CD4-positive, CD25-positive, alpha-beta regulatory T cell (primary cell): ENCODE results near the gene MCRS1. TPM values are rescaled to one million over a fixed set of nuclear protein-coding genes. Genes with fewer than 3 reads are reported as not detected.

ENCODE experiments used
- ATAC-seq, 2 donors: fragments of 150-1000 bp; cut with Tn5 transposase; one replicate each; pipeline ENCODE4 v1.10.0; 2021; ENCODE audit warnings: low read depth in 2 of 2, moderate number of reproducible peaks in 2 of 2, moderate library complexity in 1 of 2
- DNase-seq, 3 donors: peaks; one replicate each; pipeline versions ENCODE4 v3.0.0 to v3.0.0-alpha.2; 2012 to 2022; ENCODE audit warnings: mixed read lengths in 1 of 3
- H3K27ac ChIP-seq: one replicate; pipeline ENCODE4 v1.7.0; 2013; ENCODE audit warnings: mild to moderate bottlenecking, low read length; ENCODE audit not compliant: insufficient read depth, poor library complexity, severe bottlenecking
- H3K27me3 ChIP-seq: one replicate; pipeline ENCODE4 v1.7.0; 2013; ENCODE audit warnings: low read length; ENCODE audit not compliant: control insufficient read depth, insufficient read depth
- H3K36me3 ChIP-seq: one replicate; pipeline ENCODE4 v1.7.0; 2013; ENCODE audit warnings: mild to moderate bottlenecking, low read length, moderate library complexity; ENCODE audit not compliant: control insufficient read depth, insufficient read depth
- H3K4me1 ChIP-seq: 2 replicates; pipeline ENCODE4 v1.7.0; 2013; ENCODE audit warnings: mild to moderate bottlenecking, low read length; ENCODE audit not compliant: insufficient read depth, control insufficient read depth, poor library complexity, severe bottlenecking
- H3K4me3 ChIP-seq: one replicate; pipeline ENCODE4 v1.7.0; 2013; ENCODE audit warnings: low read depth, mild to moderate bottlenecking, low read length, moderate library complexity
- H3K9me3 ChIP-seq, 2 experiments: 1 replicate in 1 of 2; 2 replicates in 1 of 2; pipeline ENCODE4 v1.7.0; 2013; ENCODE audit warnings: low read length in 2 of 2, mild to moderate bottlenecking in 1 of 2, moderate library complexity in 1 of 2; ENCODE audit not compliant: control insufficient read depth in 2 of 2
- H3K27ac Mint-ChIP-seq, 3 donors: one replicate each; pipeline ENCODE4 v1.8.0; 2020 to 2022; ENCODE audit warnings: mild to moderate bottlenecking in 3 of 3, mixed read lengths in 3 of 3, moderate library complexity in 2 of 3
- H3K27me3 Mint-ChIP-seq: one replicate; pipeline ENCODE4 v1.8.0; 2022; ENCODE audit warnings: mild to moderate bottlenecking, mixed read lengths
- H3K36me3 Mint-ChIP-seq: one replicate; pipeline ENCODE4 v1.8.0; 2020; ENCODE audit warnings: mixed read lengths
- H3K4me1 Mint-ChIP-seq, 4 donors: one replicate each; pipeline ENCODE4 v1.8.0; 2020 to 2022; ENCODE audit warnings: mixed read lengths in 4 of 4, mild to moderate bottlenecking in 1 of 4
- H3K4me3 Mint-ChIP-seq, 4 donors: one replicate each; pipeline ENCODE4 v1.8.0; 2020 to 2022; ENCODE audit warnings: mild to moderate bottlenecking in 4 of 4, mixed read lengths in 4 of 4, moderate library complexity in 3 of 4
- H3K9me3 Mint-ChIP-seq, 7 donors: one replicate each; pipeline ENCODE4 v1.8.0; 2020 to 2022; ENCODE audit warnings: mixed read lengths in 7 of 7, mild to moderate bottlenecking in 3 of 7, moderate library complexity in 2 of 7
- polyA plus RNA-seq, 4 donors: library from polyadenylated mRNA; unstranded; fragments of 300-500 nt; fragmentation: Illumina TruSeq; gene quantifications; one replicate each; pipeline ENCODE4 v1.2.3, GENCODE V29; 2021
- total RNA-seq: library from RNA; stranded (reverse); gene quantifications from one replicate; pipeline ENCODE4 v1.2.3, GENCODE V29; 2022

Gene MCRS1
- total and polyA plus RNA-seq, 5 donors from 2014 or later: 62.8 to 81.0 (median 72.7) TPM

DNA sequence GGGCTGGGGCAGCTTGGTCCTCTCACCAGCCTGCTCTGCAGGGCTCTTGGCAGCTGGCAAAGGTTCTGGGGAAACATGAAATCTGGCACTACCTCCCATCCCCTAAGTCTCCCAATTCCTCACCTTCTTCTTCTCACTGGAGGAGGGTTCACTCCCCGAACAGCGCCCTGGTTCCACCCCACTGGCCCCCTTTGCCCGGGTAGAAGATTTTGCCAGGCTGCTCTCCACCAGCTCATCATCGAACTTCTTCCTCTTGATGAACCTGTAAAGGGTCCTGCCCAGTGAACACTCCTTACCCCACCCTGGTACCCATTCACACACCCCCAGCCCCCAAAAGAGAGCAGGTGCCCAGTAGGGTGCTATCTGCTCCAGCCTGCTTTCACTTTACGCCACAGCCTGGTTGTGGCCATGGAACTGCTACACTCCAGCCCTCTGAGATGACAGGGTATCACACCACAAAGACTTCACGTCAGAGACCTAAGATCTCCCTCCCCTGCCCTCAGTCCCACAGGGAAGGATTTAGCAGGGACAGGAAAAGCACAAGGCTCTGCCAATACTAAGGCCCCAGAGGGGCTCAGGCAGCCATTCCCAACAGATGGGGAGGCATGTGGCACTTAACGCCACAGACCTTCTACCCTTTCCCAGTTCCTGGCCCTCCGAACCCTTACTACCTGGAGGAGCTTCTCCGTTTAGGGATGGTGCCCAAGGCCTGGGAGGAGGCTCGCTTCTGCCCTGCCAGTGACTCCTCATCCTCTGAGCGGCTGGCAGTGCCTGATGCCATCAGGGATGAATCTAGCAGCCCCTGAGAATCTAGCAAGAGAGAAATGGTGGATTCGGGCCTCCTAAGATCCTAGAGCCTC is 2.3 kb downstream of the MCRS1 start:
- no peak overlapping the region for H3K4me3 ChIP-seq
- H3K27me3 ChIP-seq: no peaks in the 10 kb centered on the region
- no peak for DNase-seq
- H3K36me3 ChIP-seq: peaks cover 39% of the 10 kb centered on the region
- Mint-ChIP-seq H3K36me3 (peaks cover 24% of the 10 kb centered on the region), H3K27me3 (no peaks in the 10 kb centered on the region), H3K27ac (peak overlapping the region in 2 of 3 donors; percentile 17 to 48), H3K4me3 (peak overlapping the region; percentile 38 to 78 (median 55)), H3K4me1 (peaks cover 12 to 65% (median 37%) of the 10 kb centered on the region in 4 donors), H3K9me3 (no peaks in the 10 kb centered on the region)
- no peaks in the 10 kb centered on the region for H3K9me3 ChIP-seq
- no peak overlapping the region for H3K27ac ChIP-seq
- ATAC-seq: no peak
- peaks cover 53% of the 10 kb centered on the region for H3K4me1 ChIP-seq

DNA sequence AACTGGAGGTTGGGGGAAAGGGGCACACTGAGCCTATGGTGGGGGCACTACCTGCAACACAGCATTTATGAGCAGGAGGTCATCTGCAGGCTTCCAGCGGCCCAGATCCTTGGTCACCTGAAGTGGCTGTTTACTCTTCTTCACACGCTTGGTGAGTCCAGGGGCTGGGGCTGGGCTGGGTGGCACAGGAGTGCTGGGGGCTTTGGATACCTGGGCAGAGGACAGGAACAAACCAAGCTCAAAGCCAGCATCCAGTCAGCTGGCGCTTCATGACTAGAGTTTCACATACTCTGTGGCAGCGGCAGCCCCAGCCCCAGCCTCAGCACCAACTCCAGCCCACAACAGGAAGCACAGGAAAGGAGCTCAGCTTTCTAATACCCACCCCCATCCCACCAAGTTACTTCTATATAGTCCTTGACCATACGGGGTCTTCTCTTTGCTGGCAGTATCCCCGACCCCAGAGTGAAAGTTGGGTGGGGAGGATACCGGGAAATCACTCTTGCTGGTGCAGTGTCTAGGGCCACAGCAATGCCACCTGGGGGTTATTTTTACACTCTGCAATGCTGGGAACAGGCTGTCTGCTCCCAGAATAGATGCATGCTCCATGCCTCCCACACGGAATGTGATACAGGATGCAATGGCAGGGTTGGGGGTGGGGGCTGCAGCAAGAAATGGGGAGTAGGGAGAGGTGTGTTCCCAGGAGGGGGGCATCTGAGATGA is 3.1 kb downstream of the MCRS1 start:
- no peak for ATAC-seq
- peaks cover 47% of the 10 kb centered on the region for H3K36me3 ChIP-seq
- no peaks in the 10 kb centered on the region for H3K27me3 ChIP-seq
- no peaks in the 10 kb centered on the region for H3K9me3 ChIP-seq
- H3K4me3 ChIP-seq: no peak overlapping the region
- peak overlapping the region in 3 of 4 donors; percentile 49 to 71 (median 68) for H3K4me3 Mint-ChIP-seq
- H3K36me3 Mint-ChIP-seq: peaks cover 25% of the 10 kb centered on the region
- no peak overlapping the region for H3K27ac ChIP-seq
- peak overlapping the region in 1 of 3 donors; percentile 48 for H3K27ac Mint-ChIP-seq
- H3K4me1 Mint-ChIP-seq: peaks cover 12 to 58% (median 33%) of the 10 kb centered on the region in 4 donors
- no peaks in the 10 kb centered on the region for H3K9me3 Mint-ChIP-seq
- peak in 1 of 3 donors; percentile 31 for DNase-seq
- peaks cover 51% of the 10 kb centered on the region for H3K4me1 ChIP-seq
- no peaks in the 10 kb centered on the region for H3K27me3 Mint-ChIP-seq

DNA sequence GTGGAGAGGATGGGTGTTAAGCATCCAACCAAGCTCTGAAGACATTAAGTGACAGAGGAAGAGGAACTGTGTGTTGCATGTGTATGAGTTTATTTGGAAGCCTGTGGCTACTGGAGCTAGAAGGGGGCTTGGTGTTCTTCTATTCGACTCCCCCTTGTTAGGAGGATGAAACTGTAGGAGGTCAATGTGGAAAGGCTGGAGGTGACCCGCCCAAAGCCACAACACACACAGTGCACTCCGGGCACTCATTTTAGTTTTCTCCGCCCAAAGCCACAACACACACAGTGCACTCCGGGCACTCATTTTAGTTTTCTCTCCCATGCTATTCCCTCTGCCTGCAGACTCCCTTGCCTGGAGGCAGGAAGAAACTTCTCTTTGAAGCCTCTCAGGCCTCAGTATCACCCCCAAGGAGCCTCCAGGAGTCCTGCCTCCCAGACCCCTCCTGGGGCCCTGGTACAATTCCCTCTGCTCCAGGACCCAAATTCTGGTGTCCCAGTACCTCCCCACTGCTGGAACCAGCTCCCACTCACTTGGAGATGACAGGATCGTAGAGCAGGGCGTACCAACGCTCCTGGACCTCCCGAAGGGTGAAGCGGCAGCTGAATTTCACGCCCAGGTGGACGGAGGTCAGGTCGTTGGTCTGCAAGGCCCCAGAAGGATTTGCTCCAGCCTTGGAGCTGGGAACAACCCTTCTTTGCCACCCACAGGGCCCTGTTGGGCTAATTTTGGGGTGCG is 3.8 kb downstream of the MCRS1 start:
- no peak for ATAC-seq
- Mint-ChIP-seq H3K9me3 (no peaks in the 10 kb centered on the region), H3K4me3 (peak overlapping the region in 3 of 4 donors; percentile 46 to 82 (median 75)), H3K27me3 (no peaks in the 10 kb centered on the region), H3K27ac (peak overlapping the region in 2 of 3 donors; percentile 29 to 76), H3K36me3 (peaks cover 27% of the 10 kb centered on the region), H3K4me1 (peaks cover 12 to 56% (median 33%) of the 10 kb centered on the region in 4 donors)
- Histone ChIP-seq H3K9me3 (no peaks in the 10 kb centered on the region), H3K27ac (no peak overlapping the region), H3K4me1 (peaks cover 44% of the 10 kb centered on the region), H3K36me3 (peaks cover 54% of the 10 kb centered on the region), H3K4me3 (no peak overlapping the region), H3K27me3 (no peaks in the 10 kb centered on the region)
- no peak for DNase-seq

DNA sequence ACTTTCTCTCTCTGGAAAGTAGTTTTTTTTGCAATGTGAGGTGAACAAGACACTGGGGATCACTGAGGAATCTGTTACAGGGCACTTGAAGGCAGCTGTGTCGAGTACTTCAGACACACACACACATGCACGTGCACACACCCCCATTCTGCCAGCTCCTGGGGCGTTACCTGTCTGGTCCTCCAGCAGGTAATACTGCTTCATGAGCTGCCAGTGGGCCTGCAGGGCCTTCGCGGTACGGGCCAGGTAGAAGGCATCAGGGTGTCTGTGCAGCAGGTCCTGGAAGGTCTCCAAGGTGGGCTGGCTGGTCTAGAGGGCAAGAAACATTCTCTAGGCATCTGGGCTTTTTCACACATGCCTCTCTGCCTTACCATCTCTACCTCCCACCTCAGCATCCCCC is 5.1 kb downstream of the MCRS1 start:
- no peak for DNase-seq
- Histone ChIP-seq H3K4me3 (no peak overlapping the region), H3K27me3 (no peaks in the 10 kb centered on the region), H3K36me3 (peaks cover 66% of the 10 kb centered on the region), H3K27ac (no peak overlapping the region), H3K9me3 (no peaks in the 10 kb centered on the region), H3K4me1 (peaks cover 35% of the 10 kb centered on the region)
- no peaks in the 10 kb centered on the region for H3K9me3 Mint-ChIP-seq
- H3K27me3 Mint-ChIP-seq: no peaks in the 10 kb centered on the region
- ATAC-seq: no peak
- H3K4me3 Mint-ChIP-seq: peak overlapping the region in 2 of 4 donors; percentile 63 to 82
- peaks cover 31% of the 10 kb centered on the region for H3K36me3 Mint-ChIP-seq
- H3K27ac Mint-ChIP-seq: no peak overlapping the region
- H3K4me1 Mint-ChIP-seq: peaks cover 7 to 44% (median 23%) of the 10 kb centered on the region in 4 donors

DNA sequence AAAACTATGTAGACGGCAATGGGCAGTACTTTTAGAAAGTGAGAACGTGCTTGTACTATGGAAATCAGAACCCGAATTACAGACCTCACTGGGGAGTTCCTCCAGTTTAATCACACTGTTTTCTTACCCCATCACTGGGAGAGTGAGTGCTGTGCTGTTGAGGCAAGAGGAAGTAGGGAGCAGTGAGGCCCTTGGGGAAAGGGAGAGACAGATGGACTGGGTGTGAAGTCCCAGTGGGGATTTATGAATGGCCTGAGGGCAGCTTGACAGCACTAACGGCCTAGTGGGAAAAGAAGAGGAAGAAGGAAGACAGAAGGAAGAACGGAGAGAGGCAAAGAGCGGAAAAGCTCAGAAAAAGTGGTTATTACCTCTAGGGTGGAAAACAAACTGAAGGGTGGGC is 5.7 kb downstream of the MCRS1 start:
- Mint-ChIP-seq H3K4me3 (peak overlapping the region in 1 of 4 donors; percentile 66), H3K4me1 (peaks cover 5 to 39% (median 19%) of the 10 kb centered on the region in 4 donors), H3K27me3 (no peaks in the 10 kb centered on the region), H3K27ac (peak overlapping the region in 1 of 3 donors; percentile 50), H3K36me3 (peaks cover 31% of the 10 kb centered on the region), H3K9me3 (no peaks in the 10 kb centered on the region)
- ATAC-seq (no peak), DNase-seq (no peak)
- Histone ChIP-seq H3K4me1 (peaks cover 30% of the 10 kb centered on the region), H3K36me3 (peaks cover 69% of the 10 kb centered on the region), H3K27ac (no peak overlapping the region), H3K4me3 (no peak overlapping the region), H3K27me3 (no peaks in the 10 kb centered on the region), H3K9me3 (no peaks in the 10 kb centered on the region)

DNA sequence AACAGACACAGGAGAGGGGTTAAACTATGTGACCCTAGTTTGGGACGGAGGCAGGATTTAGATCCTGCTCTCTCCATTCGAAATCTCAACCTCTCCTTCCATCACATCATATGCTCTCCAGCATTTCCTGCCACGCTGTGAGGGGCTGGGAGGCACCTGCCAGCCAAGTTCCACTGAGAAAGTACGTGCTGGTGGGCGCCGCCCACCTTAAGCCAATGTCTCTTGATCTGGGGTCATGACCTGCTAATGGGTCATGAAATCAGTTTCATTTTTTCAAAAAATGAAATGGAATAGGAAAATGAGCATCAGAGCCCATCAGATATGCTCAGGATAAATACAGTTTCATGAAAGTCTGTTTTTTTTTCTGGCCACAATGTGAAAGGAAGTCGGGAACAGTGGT is 7.2 kb downstream of the MCRS1 start:
- Mint-ChIP-seq H3K27me3 (no peaks in the 10 kb centered on the region), H3K4me3 (no peak overlapping the region), H3K27ac (peak overlapping the region in 1 of 3 donors; percentile 8), H3K4me1 (peaks cover 5 to 31% (median 18%) of the 10 kb centered on the region in 4 donors), H3K9me3 (no peaks in the 10 kb centered on the region), H3K36me3 (peaks cover 35% of the 10 kb centered on the region)
- H3K27me3 ChIP-seq: no peaks in the 10 kb centered on the region
- ATAC-seq (no peak), DNase-seq (no peak)
- no peak overlapping the region for H3K4me3 ChIP-seq
- H3K4me1 ChIP-seq: peaks cover 16% of the 10 kb centered on the region
- peaks cover 77% of the 10 kb centered on the region for H3K36me3 ChIP-seq
- no peak overlapping the region for H3K27ac ChIP-seq
- no peaks in the 10 kb centered on the region for H3K9me3 ChIP-seq

DNA sequence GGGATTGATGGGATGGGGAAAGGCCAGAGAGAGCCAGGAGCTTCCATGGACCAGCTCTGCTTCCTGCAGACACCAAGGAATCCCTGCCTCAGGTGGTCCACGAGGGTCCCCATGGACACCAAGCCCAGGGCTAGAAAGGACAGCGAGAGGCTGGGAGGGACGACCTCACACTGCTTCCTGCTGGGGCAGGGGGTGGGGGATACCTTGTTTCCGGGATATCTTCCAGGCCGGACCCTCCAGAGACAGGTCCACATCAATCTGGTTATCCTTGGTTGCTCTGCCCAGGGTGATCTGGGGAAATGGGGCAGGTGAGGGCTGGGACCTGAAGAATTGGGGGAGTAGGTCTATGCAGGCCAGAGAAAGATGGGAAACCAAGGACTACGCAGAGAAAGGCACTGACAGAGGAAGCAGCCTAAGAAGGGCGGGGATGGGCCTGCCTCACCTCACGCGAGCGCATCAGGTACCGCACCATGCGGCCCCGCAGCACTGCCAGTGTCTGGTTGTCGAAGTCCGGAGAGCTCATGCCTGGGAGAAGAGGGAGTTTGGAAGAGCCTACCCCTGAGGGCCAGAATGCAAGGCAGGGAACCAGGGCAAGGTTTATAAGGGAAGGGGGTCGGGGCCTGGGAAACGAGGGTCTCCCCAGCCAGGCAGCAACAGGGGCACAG is 8.8 kb downstream of the MCRS1 start:
- Histone ChIP-seq H3K27ac (no peak overlapping the region), H3K36me3 (peaks cover 73% of the 10 kb centered on the region), H3K4me3 (no peak overlapping the region), H3K9me3 (no peaks in the 10 kb centered on the region), H3K4me1 (peaks cover 1% of the 10 kb centered on the region), H3K27me3 (no peaks in the 10 kb centered on the region)
- DNase-seq (no peak), ATAC-seq (no peak)
- H3K27me3 Mint-ChIP-seq: no peaks in the 10 kb centered on the region
- H3K4me3 Mint-ChIP-seq: no peak overlapping the region
- H3K36me3 Mint-ChIP-seq: peaks cover 35% of the 10 kb centered on the region
- H3K4me1 Mint-ChIP-seq: peaks cover 5 to 18% (median 10%) of the 10 kb centered on the region in 4 donors
- H3K27ac Mint-ChIP-seq: peak overlapping the region in 1 of 3 donors; percentile 7
- no peaks in the 10 kb centered on the region for H3K9me3 Mint-ChIP-seq
